GM06990 (cell line): ENCODE measurements around the gene TRPV2.
"Not testable (repeated sequence)": the region's sequence is repeated elsewhere in the genome, so short reads cannot be mapped to it uniquely, and the experiment has no call there.

Experiments used
- DNase-seq: peaks from one replicate; pipeline ENCODE4 v3.0.0-alpha.2; 2011; ENCODE audit not compliant: insufficient read length; ENCODE audit errors: extremely low read depth
- H3K27me3 ChIP-seq: replicated peaks from 2 replicates; pipeline ENCODE4 v1.6.0; 2011; ENCODE audit warnings: low read length; ENCODE audit not compliant: control insufficient read depth, insufficient read depth
- H3K36me3 ChIP-seq: 2 replicates; pipeline ENCODE4 v1.5.1; 2011; ENCODE audit warnings: low read length; ENCODE audit not compliant: control insufficient read depth, insufficient read depth
- H3K4me3 ChIP-seq: replicated peaks from 2 replicates; pipeline ENCODE4 v1.5.1; 2011; ENCODE audit warnings: low read depth, mild to moderate bottlenecking, control low read depth, low read length
- CTCF ChIP-seq: IDR thresholded peaks from 2 replicates; pipeline ENCODE4 v1.5.1; 2011; ENCODE audit warnings: low read length, control low read depth, mild to moderate bottlenecking, inconsistent platforms; ENCODE audit not compliant: insufficient read depth, poor library complexity, severe bottlenecking

Gene TRPV2

GRCh38 chr17:16379654-16380053 lies 35.7 kb upstream of the TRPV2 start:
- no peaks in the 10 kb centered on the region for H3K27me3 ChIP-seq
- H3K4me3 ChIP-seq = no peak overlapping the region
- TF ChIP-seq CTCF = no peak
- peaks cover 9% of the 10 kb centered on the region for H3K36me3 ChIP-seq
- no peak for DNase-seq

GRCh38 chr17:16380640-16381495 lies 34.5 kb upstream of the TRPV2 start, which contains the start of gene UBB:
TSS of gene UBB (plus strand) at chr17:16381091. CDS start at chr17:16381908, 817 bp downstream.
- peak; percentile 97 for DNase-seq
- Histone ChIP-seq H3K36me3 (peaks cover 9% of the 10 kb centered on the region), H3K4me3 (peak within 1 kb of the TSS; percentile 77), H3K27me3 (no peaks in the 10 kb centered on the region)
- no peak for TF ChIP-seq CTCF

- peaks cover 9% of the 10 kb centered on the region for H3K36me3 ChIP-seq
- H3K4me3 ChIP-seq = peak overlapping the region; percentile 77
- TF ChIP-seq CTCF = no peak
- H3K27me3 ChIP-seq = no peaks in the 10 kb centered on the region
- DNase-seq = no peak
Observed at GRCh38 chr17:16381496-16381820, 33.9 kb upstream of the TRPV2 start.

DNA sequence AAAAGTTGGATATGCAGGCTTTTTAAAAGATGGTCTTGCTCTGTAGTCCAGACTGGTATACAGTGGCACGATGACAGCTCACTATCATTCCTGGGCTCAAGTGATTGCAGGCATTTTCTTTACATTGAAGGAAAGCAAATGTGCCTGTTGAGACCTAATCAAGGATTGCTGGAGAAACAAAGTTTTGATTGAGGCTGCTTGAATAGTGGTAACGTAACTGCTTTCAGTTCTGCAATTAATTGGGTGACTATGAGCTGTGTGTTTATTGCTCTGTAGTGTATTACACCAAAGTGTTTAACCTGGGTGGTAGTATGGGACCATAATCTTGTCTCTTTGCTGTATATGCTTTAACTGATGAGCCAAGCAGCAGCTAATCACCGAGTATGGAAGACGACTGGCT lies 32.2 kb upstream of the TRPV2 start:
- Histone ChIP-seq H3K27me3 (no peaks in the 10 kb centered on the region), H3K36me3 (peaks cover 9% of the 10 kb centered on the region), H3K4me3 (peak overlapping the region; percentile 77)
- TF ChIP-seq CTCF = no peak
- DNase-seq = no peak

DNA sequence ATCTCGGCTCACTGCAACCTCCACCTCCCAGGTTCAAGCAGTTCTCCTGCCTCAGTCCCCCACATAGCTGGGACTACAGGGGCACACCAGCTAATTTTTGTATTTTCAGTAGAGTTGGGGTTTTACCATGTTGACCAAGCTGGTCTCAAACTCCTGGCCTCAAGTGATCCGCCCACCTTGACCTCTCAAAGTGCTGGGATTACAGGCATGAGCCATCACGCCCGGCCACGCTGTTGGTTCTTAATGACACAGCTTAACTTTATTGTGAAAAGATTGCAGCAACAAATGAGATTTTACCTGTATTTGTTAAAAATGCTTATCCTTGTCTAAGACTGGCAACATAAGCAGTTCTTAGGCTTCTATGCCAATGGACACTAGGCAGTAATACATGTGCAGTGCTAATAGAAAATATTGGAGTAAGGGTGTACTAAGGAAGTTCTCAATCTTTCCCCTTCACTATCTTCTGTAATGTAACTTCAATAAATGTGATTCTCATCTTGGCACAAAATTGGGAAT lies 31.5 kb upstream of the TRPV2 start:
- no peaks in the 10 kb centered on the region for H3K27me3 ChIP-seq
- DNase-seq = no peak
- peaks cover 9% of the 10 kb centered on the region for H3K36me3 ChIP-seq
- peak overlapping the region; percentile 77 for H3K4me3 ChIP-seq
- no peak for TF ChIP-seq CTCF

DNA sequence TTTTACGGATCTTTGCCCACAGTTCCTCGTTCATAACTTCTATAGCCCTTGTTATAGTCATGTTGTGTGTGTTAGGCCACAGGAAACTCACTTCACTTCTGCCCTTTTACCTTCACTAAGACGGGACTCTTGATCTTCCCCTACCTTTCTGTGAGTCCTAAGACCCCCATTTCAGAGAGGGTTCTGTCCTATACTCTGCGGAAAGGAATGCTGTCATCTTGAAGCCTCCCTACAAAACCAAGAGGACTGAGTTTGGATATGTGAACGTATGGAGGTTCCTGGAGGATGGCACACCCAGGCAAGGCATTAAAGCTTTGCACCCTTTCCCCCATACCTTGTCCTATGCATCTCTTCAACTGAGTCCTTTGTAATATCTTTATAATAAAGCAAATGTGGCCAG lies 30.8 kb upstream of the TRPV2 start:
- Histone ChIP-seq H3K36me3 (peaks cover 9% of the 10 kb centered on the region), H3K27me3 (no peaks in the 10 kb centered on the region), H3K4me3 (no peak overlapping the region)
- TF ChIP-seq CTCF = no peak
- no peak for DNase-seq

DNA sequence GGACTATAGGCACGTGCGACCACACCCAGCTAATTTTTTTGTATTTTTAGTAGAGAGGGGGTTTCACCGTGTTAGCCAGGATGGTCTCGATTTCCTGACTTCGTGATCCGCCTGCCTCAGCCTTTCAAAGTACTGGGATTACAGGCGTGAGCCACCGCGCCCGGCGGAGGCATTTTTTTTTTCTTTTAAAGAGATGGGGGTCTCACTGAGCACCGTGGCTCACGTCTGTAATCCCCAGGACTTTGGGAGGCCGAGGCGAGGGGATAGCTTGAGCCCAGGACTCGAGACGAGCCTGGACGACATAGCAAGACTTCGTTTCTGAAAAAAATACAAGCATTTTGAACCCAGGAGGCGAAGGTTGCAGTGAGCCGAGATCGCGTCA lies 29.3 kb upstream of the TRPV2 start:
- H3K36me3 ChIP-seq, DNase-seq, H3K27me3 ChIP-seq: not testable (repeated sequence)
- peak overlapping the region; percentile 65; the same call in 1 of the 2 replicates for H3K4me3 ChIP-seq
